H1 (cell line): ENCODE measurements around the gene FCN2. TPM values are rescaled to one million over a fixed set of nuclear protein-coding genes. Genes with fewer than 3 reads are reported as not detected.

Source experiments
- CTCF ChIA-PET: fragments of 300-600 bp; sonication (Branson Sonifier 250); formaldehyde crosslinking; loops from one replicate; lab custom pipeline; 2021; ENCODE audit not compliant: partially characterized antibody; lab: Charles Lee
- POLR2A ChIA-PET: fragments of 300-600 bp; sonication (Branson Sonifier 250); formaldehyde crosslinking; loops from one replicate; lab custom pipeline; 2021; ENCODE audit warnings: inconsistent platforms; ENCODE audit not compliant: partially characterized antibody; lab: Charles Lee
- DNase-seq, 2 experiments: peaks; one replicate each; pipeline versions ENCODE4 v3.0.0 to v3.0.0-alpha.2; 2010 to 2022; ENCODE audit warnings: low spot score in 2 of 2, low read depth in 1 of 2, mixed read lengths in 1 of 2
- FAIRE-seq: peaks from 2 replicates; lab custom pipeline; 2011; peaks lifted over from hg19 to GRCh38; lab: Jason Lieb, UNC
- H2AFZ ChIP-seq: 2 replicates; pipeline ENCODE4 v1.8.1; 2012; ENCODE audit warnings: low read length, inconsistent platforms
- H2AK5ac ChIP-seq: 2 replicates; pipeline ENCODE4 v1.6.1; 2013; ENCODE audit warnings: low read depth, low read length
- H2BK120ac ChIP-seq: replicated peaks from 2 replicates; pipeline ENCODE3; 2013; ENCODE audit warnings: low read depth, low read length, inconsistent platforms
- H2BK12ac ChIP-seq: 2 replicates; pipeline ENCODE4 v1.6.1; 2013; ENCODE audit warnings: low read depth, low read length
- H2BK15ac ChIP-seq: 2 replicates; pipeline ENCODE4 v1.6.1; 2013; ENCODE audit warnings: low read length
- H2BK20ac ChIP-seq: 2 replicates; pipeline ENCODE4 v1.6.1; 2013; ENCODE audit warnings: low read length
- H2BK5ac ChIP-seq: 2 replicates; pipeline ENCODE4 v1.6.1; 2013; ENCODE audit warnings: low read depth, low read length
- H3K14ac ChIP-seq: 2 replicates; pipeline ENCODE4 v1.6.1; 2013; ENCODE audit warnings: inconsistent platforms; ENCODE audit not compliant: insufficient read length
- H3K18ac ChIP-seq: 2 replicates; pipeline ENCODE4 v1.6.1; 2013; ENCODE audit warnings: low read length; ENCODE audit errors: extremely low read depth
- H3K23ac ChIP-seq: 2 replicates; pipeline ENCODE4 v1.6.1; 2013; ENCODE audit warnings: inconsistent platforms; ENCODE audit not compliant: insufficient read length
- H3K23me2 ChIP-seq: 2 replicates; pipeline ENCODE4 v1.6.1; 2013; ENCODE audit warnings: low read depth, low read length
- H3K27ac ChIP-seq: 2 replicates; pipeline ENCODE4 v1.6.1; 2011; ENCODE audit warnings: low read depth, low read length, inconsistent platforms
- H3K27me3 ChIP-seq, 4 experiments: replicated peaks in 1 of 4; 1 replicate in 1 of 4; 2 replicates in 3 of 4; pipeline versions ENCODE4 v1.6.1 to v1.8.1; 2011 to 2013; ENCODE audit warnings: low read length in 3 of 4, mild to moderate bottlenecking in 3 of 4, inconsistent platforms in 2 of 4, mixed read lengths in 2 of 4, moderate library complexity in 1 of 4; ENCODE audit not compliant: control insufficient read depth in 3 of 4, insufficient read depth in 3 of 4; ENCODE audit errors: extremely low read depth in 1 of 4
- H3K36me3 ChIP-seq, 4 experiments: 2 replicates each; pipeline versions ENCODE4 v1.6.1 to v1.8.1; 2011 to 2013; ENCODE audit warnings: mild to moderate bottlenecking in 4 of 4, low read length in 3 of 4, moderate library complexity in 2 of 4, control low read depth in 1 of 4, inconsistent platforms in 1 of 4; ENCODE audit not compliant: insufficient read depth in 4 of 4, control insufficient read depth in 2 of 4
- H3K4ac ChIP-seq: replicated peaks from 2 replicates; pipeline ENCODE3; 2013; ENCODE audit warnings: low read length, low read depth, mixed read lengths, inconsistent platforms; ENCODE audit not compliant: insufficient read length
- H3K4me1 ChIP-seq, 4 experiments: replicated peaks in 1 of 4; 1 replicate in 1 of 4; 2 replicates in 3 of 4; pipeline versions ENCODE4 v1.6.1 to v1.8.1; 2011 to 2013; ENCODE audit warnings: low read length in 3 of 4, inconsistent platforms in 2 of 4, mixed read lengths in 1 of 4; ENCODE audit not compliant: insufficient read depth in 4 of 4, control insufficient read depth in 3 of 4
- H3K4me2 ChIP-seq, 2 experiments: 2 replicates each; pipeline versions ENCODE4 v1.6.1 to v1.8.1; 2011 to 2013; ENCODE audit warnings: low read depth in 2 of 2, low read length in 2 of 2, control low read depth in 1 of 2, inconsistent platforms in 1 of 2, mild to moderate bottlenecking in 1 of 2; ENCODE audit not compliant: insufficient read depth in 1 of 2
- H3K4me3 ChIP-seq, 4 experiments: fragments of 200-600, 300-600 bp in 1 of 4; sonication (generic), shearing (Covaris generic), sonication (Bioruptor Twin) in 1 of 4; 2 replicates each; pipeline versions ENCODE4 v1.5.1 to v1.8.1; 2011 to 2016; ENCODE audit warnings: low read length in 4 of 4, low read depth in 3 of 4, control low read depth in 2 of 4, inconsistent platforms in 2 of 4, mild to moderate bottlenecking in 2 of 4, mixed read lengths in 1 of 4, moderate library complexity in 1 of 4; ENCODE audit not compliant: insufficient read depth in 2 of 4; ENCODE audit errors: extremely low read depth in 1 of 4
- H3K56ac ChIP-seq: replicated peaks from 2 replicates; pipeline ENCODE3; 2013; ENCODE audit warnings: low read depth, mild to moderate bottlenecking, mixed read lengths, low read length, inconsistent platforms; ENCODE audit not compliant: insufficient read length
- H3K79me1 ChIP-seq: 2 replicates; pipeline ENCODE4 v1.6.1; 2013; ENCODE audit warnings: low read depth, low read length, control low read depth
- H3K79me2 ChIP-seq, 2 experiments: 2 replicates each; pipeline versions ENCODE4 v1.6.1 to v1.8.1; 2012 to 2013; ENCODE audit warnings: low read length in 2 of 2, mild to moderate bottlenecking in 2 of 2, inconsistent platforms in 1 of 2; ENCODE audit not compliant: insufficient read depth in 2 of 2, control insufficient read depth in 1 of 2
- H3K9ac ChIP-seq, 4 experiments: replicated peaks in 1 of 4; 1 replicate in 1 of 4; 2 replicates in 3 of 4; pipeline versions ENCODE4 v1.6.1 to v1.8.1; 2011 to 2013; ENCODE audit warnings: low read depth in 3 of 4, low read length in 3 of 4, control low read depth in 2 of 4, mild to moderate bottlenecking in 2 of 4, moderate library complexity in 2 of 4, inconsistent platforms in 1 of 4; ENCODE audit errors: extremely low read depth in 1 of 4
- H3K9me3 ChIP-seq, 2 experiments: 2 replicates each; pipeline versions ENCODE4 v1.6.1 to v1.8.1; 2012 to 2013; ENCODE audit warnings: mild to moderate bottlenecking in 2 of 2, moderate library complexity in 2 of 2, control low read depth in 1 of 2, inconsistent platforms in 1 of 2, low read depth in 1 of 2, low read length in 1 of 2, mixed read lengths in 1 of 2; ENCODE audit not compliant: insufficient read depth in 2 of 2
- H4K20me1 ChIP-seq, 2 experiments: replicated peaks in 1 of 2; 2 replicates each; pipeline versions ENCODE3 to v1.8.1; 2011 to 2013; ENCODE audit warnings: inconsistent platforms in 2 of 2, low read length in 2 of 2, mild to moderate bottlenecking in 1 of 2; ENCODE audit not compliant: insufficient read depth in 2 of 2, control insufficient read depth in 1 of 2
- H4K5ac ChIP-seq: 2 replicates; pipeline ENCODE4 v1.6.1; 2013; ENCODE audit warnings: low read length, low read depth, mixed read lengths, inconsistent platforms; ENCODE audit not compliant: insufficient read length
- H4K8ac ChIP-seq: 2 replicates; pipeline ENCODE4 v1.8.0; 2013; ENCODE audit warnings: mild to moderate bottlenecking, moderate library complexity, low read length, inconsistent platforms; ENCODE audit not compliant: insufficient read depth; ENCODE audit errors: extremely low read depth
- H4K91ac ChIP-seq: replicated peaks from 2 replicates; pipeline ENCODE3; 2013; ENCODE audit warnings: low read length, mixed read lengths, inconsistent platforms; ENCODE audit not compliant: insufficient read length
- FOSL1 ChIP-seq: IDR thresholded peaks from 2 replicates; pipeline ENCODE4 v1.6.1; 2011; ENCODE audit warnings: mild to moderate bottlenecking, low read depth, low read length, moderate library complexity; ENCODE audit not compliant: insufficient read depth
- GABPA ChIP-seq: IDR thresholded peaks from 2 replicates; pipeline ENCODE4 v1.6.1; 2011; ENCODE audit warnings: mild to moderate bottlenecking, low read length, moderate library complexity, borderline replicate concordance; ENCODE audit not compliant: insufficient read depth
- RAD21 ChIP-seq, 2 experiments: IDR thresholded peaks in 1 of 2; conservative IDR thresholded peaks in 1 of 2; 2 replicates each; pipeline ENCODE4 v1.6.1; 2011; ENCODE audit warnings: low read depth in 2 of 2, low read length in 2 of 2, improper control_type of control experiment in 1 of 2, inconsistent platforms in 1 of 2, mild to moderate bottlenecking in 1 of 2, moderate library complexity in 1 of 2
- TAF1 ChIP-seq: IDR thresholded peaks from 2 replicates; pipeline ENCODE4 v1.6.1; 2011; ENCODE audit warnings: mild to moderate bottlenecking, low read depth, low read length
- TAF7 ChIP-seq: optimal IDR thresholded peaks from 2 replicates; pipeline ENCODE3; 2011; ENCODE audit warnings: low read depth, mild to moderate bottlenecking, inconsistent platforms, low read length, moderate library complexity, borderline replicate concordance
- WGBS, 2 experiments: shearing (Covaris generic) in 1 of 2; methylation state at CpG; one replicate each; pipeline versions ENCODE4 v1.1.6 to v1.1.7; 2013 to 2015; ENCODE audit warnings: low lambda C conversion rate in 2 of 2, mixed read lengths in 2 of 2, inconsistent platforms in 1 of 2, low coverage in 1 of 2, missing lambda C conversion rate in 1 of 2; ENCODE audit not compliant: insufficient replicate concordance in 2 of 2, insufficient coverage in 1 of 2, insufficient read length in 1 of 2; ENCODE audit errors: extremely low coverage in 1 of 2, missing lambda C conversion rate in 1 of 2; 5-methylcytosine and 5-hydroxymethylcytosine counted together
- polyA plus RNA-seq, 7 experiments: library from polyadenylated mRNA; depleted of rRNA in 3 of 7; stranded (reverse) in 5 of 7; unstranded in 2 of 7; fragments of >200 nt in 5 of 7; fragments of 200-250 nt in 2 of 7; gene quantifications; 1 replicate in 5 of 7; 2 replicates in 1 of 7; 4 replicates in 1 of 7; pipeline versions ENCODE4 v1.2.1 to v1.2.3, GENCODE V29; 2011 to 2013; ENCODE audit warnings: missing spikeins in 2 of 7, mixed read lengths in 2 of 7
- total RNA-seq: library from RNA; stranded (reverse); fragmentation: NEBNext Ultra II Directional; extraction: Animal tissue kit (Norgen Biotek cat#: 25700); gene quantifications from 2 replicates; pipeline ENCODE4 v1.2.1, GENCODE V29; 2021
- TF ChIP-seq, protein P1 (sequence below), 3 experiments: IDR thresholded peaks; 1 replicate in 2 of 3; 2 replicates in 1 of 3; pipeline versions ENCODE4 v1.5.1 to v1.6.1; 2011; ENCODE audit warnings: low read length in 3 of 3, mild to moderate bottlenecking in 3 of 3, inconsistent platforms in 2 of 3, low read depth in 1 of 3, moderate library complexity in 1 of 3; ENCODE audit not compliant: insufficient read depth in 1 of 3; ENCODE audit errors: control extremely low read depth in 1 of 3

Gene FCN2
- total and polyA plus RNA-seq, 2 of the 8 experiments (the other 6 are each of a cell fraction or from before 2014, with no cell fraction given) = not detected

DNA sequence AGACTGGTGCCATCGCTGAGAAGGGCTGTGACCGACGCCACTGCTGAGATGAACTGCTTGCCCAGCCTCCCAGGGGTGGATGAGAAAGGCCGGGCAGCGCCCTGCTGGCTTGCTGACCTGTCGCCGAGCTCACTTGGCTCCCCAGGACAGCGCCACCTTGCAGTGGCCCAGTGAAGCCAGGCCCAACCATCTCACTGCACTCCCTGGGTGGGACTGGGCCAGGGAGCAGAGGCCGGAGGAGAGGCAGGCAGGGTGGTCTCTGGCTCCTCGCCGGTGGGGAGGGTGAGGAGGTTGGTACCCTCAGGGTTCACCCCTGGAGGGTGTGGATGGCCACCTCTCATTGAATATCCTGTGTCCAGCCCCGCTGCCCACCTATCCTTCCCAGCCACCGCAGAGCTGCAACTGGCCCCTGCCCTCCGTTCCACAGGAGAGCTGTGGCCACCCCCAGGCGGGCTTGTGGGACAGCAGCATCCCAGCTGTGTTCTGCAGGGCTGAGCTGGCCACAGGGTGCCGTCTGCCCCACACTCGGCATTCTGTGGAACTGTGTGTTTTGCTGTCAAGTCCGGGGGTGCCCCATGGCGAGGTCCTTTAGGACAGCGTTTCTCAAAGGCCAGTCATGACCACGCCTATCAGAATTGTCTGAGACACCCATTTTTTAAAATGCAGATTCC is 41.0 kb upstream of the FCN2 start:
- Histone ChIP-seq H3K36me3 (no peaks in the 10 kb centered on the region; a peak in 1 of 8 replicates), H3K27me3 (no peaks in the 10 kb centered on the region)
- POLR2A ChIA-PET = no interaction called here

More for the DNA sequence above, 41.0 kb upstream of the FCN2 start:
- Histone ChIP-seq H3K14ac (no peak overlapping the region), H3K9me3 (no peaks in the 10 kb centered on the region), H2AK5ac (no peak overlapping the region), H4K91ac (no peak overlapping the region), H3K9ac (no peak overlapping the region), H3K4me3 (no peak overlapping the region), H2AFZ (no peak overlapping the region), H3K56ac (no peak overlapping the region), H3K4me1 (no peaks in the 10 kb centered on the region), H3K18ac (no peak overlapping the region), H3K23me2 (no peaks in the 10 kb centered on the region), H3K79me1 (no peaks in the 10 kb centered on the region), H3K4ac (no peak overlapping the region), H2BK12ac (no peak overlapping the region), H3K27ac (no peak overlapping the region), H4K5ac (no peak overlapping the region), H2BK5ac (no peak overlapping the region), H4K8ac (peak overlapping the region; percentile 73), H2BK20ac (no peak overlapping the region), H3K79me2 (no peaks in the 10 kb centered on the region), H2BK15ac (no peak overlapping the region), H4K20me1 (no peaks in the 10 kb centered on the region), H2BK120ac (no peak overlapping the region), H3K4me2 (no peak overlapping the region), H3K23ac (no peak overlapping the region)
- 91% methylated on average over 20 of the region's 21 CpGs; no CpG with 5 or more reads in 1 of the 2 experiments for WGBS, 2 experiments
- TF ChIP-seq RAD21 (IDR thresholded peaks at IDR 0.05 in 1 of 2, conservative IDR thresholded peaks at IDR 0.05 in 1 of 2; ENCODE audit: low read depth in 2 of 2, low read length in 2 of 2) (peak; percentile 31 to 55; a peak in 3 of 4 replicates), TAF7 (no peak), TAF1 (no peak), GABPA (peak; percentile 24; the same call in 1 of the 2 replicates), FOSL1 (no peak)
- TF ChIP-seq, protein P1, sequence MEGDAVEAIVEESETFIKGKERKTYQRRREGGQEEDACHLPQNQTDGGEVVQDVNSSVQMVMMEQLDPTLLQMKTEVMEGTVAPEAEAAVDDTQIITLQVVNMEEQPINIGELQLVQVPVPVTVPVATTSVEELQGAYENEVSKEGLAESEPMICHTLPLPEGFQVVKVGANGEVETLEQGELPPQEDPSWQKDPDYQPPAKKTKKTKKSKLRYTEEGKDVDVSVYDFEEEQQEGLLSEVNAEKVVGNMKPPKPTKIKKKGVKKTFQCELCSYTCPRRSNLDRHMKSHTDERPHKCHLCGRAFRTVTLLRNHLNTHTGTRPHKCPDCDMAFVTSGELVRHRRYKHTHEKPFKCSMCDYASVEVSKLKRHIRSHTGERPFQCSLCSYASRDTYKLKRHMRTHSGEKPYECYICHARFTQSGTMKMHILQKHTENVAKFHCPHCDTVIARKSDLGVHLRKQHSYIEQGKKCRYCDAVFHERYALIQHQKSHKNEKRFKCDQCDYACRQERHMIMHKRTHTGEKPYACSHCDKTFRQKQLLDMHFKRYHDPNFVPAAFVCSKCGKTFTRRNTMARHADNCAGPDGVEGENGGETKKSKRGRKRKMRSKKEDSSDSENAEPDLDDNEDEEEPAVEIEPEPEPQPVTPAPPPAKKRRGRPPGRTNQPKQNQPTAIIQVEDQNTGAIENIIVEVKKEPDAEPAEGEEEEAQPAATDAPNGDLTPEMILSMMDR (IDR thresholded peaks at IDR 0.05; ENCODE audit: control extremely low read depth in 1 of 3, insufficient read depth in 1 of 3, low read depth in 1 of 3, low read length in 3 of 3) = peak; percentile 65 to 80 (median 71)
- CTCF ChIA-PET = interaction anchor here (0.7 to 4.2 kb wide), 25 partner anchors 9 to 150 kb away, joined by 3 to 19 read pairs (median 4); no protein-coding TSS in a partner anchor
- DNase-seq = peak in 1 of 2 experiments; percentile 59
- no peak for FAIRE-seq
